NCI-H2081 (cell line): ENCODE results near the gene AKR1C2.
A peak's percentile ranks its signal among the peaks of the same experiment; 100 is the strongest.
"Not testable (repeated sequence)": the region's sequence is repeated elsewhere in the genome, so short reads cannot be mapped to it uniquely, and the experiment has no call there.

Experiments
- DNase-seq, 2 experiments: peaks; one replicate each; lab custom pipeline; 2025; lab: John Stamatoyannopoulos, UW

Gene AKR1C2

GRCh38 chr10:5003127-5004029 lies at the start of gene AKR1C2:
TSS of gene AKR1C2 (minus strand) at chr10:5003857. CDS start at chr10:5003835, 22 bp downstream.
- not testable (repeated sequence) for DNase-seq

- DNase-seq = not testable (repeated sequence)
Observed at GRCh38 chr10:5052951-5053500, 49.4 kb upstream of the AKR1C2 start.

- DNase-seq = no peak
Observed at GRCh38 chr10:5047912-5048628, 44.4 kb upstream of the AKR1C2 start.

GRCh38 chr10:5047055-5047454 lies 43.4 kb upstream of the AKR1C2 start:
- DNase-seq = not testable (repeated sequence)

- no peak for DNase-seq
Observed at GRCh38 chr10:5046410-5046809, 42.8 kb upstream of the AKR1C2 start.

GRCh38 chr10:5045095-5045494 lies 41.4 kb upstream of the AKR1C2 start:
- DNase-seq = no peak

- peak; percentile 53 to 89 for DNase-seq
Observed at GRCh38 chr10:5043716-5044115, 40.1 kb upstream of the AKR1C2 start.

GRCh38 chr10:5042922-5043321 lies 39.3 kb upstream of the AKR1C2 start:
- no peak for DNase-seq

GRCh38 chr10:5041471-5042023 lies 37.9 kb upstream of the AKR1C2 start:
- DNase-seq = peak in 1 of 2 experiments; percentile 17

- DNase-seq = no peak
Observed at GRCh38 chr10:5040781-5041470, 37.3 kb upstream of the AKR1C2 start.

- no peak for DNase-seq
Observed at GRCh38 chr10:5040010-5040673, 36.5 kb upstream of the AKR1C2 start.

GRCh38 chr10:5038733-5039132 lies 35.1 kb upstream of the AKR1C2 start:
- no peak for DNase-seq

GRCh38 chr10:5038101-5038500 lies 34.4 kb upstream of the AKR1C2 start:
- no peak for DNase-seq

GRCh38 chr10:5036511-5036910 lies 32.9 kb upstream of the AKR1C2 start:
- DNase-seq = no peak

- no peak for DNase-seq
Observed at GRCh38 chr10:5035356-5035755, 31.7 kb upstream of the AKR1C2 start.

- DNase-seq = no peak
Observed at GRCh38 chr10:5034588-5034987, 30.9 kb upstream of the AKR1C2 start.

GRCh38 chr10:5033061-5033778 lies 29.6 kb upstream of the AKR1C2 start:
- no peak for DNase-seq

GRCh38 chr10:5032444-5032843 lies 28.8 kb upstream of the AKR1C2 start:
- not testable (repeated sequence) for DNase-seq

- DNase-seq = not testable (repeated sequence)
Observed at GRCh38 chr10:5031588-5031987, 27.9 kb upstream of the AKR1C2 start.

GRCh38 chr10:5030989-5031388 lies 27.3 kb upstream of the AKR1C2 start:
- DNase-seq = no peak
